H7 (cell line): ENCODE results near the gene CLEC16A. TPM values are rescaled to one million over a fixed set of nuclear protein-coding genes. Genes with fewer than 3 reads are reported as not detected.
A peak's percentile ranks its signal among the peaks of the same experiment; 100 is the strongest.

Experiments
- DNase-seq: peaks from one replicate; pipeline ENCODE4 v3.0.0; 2012
- H3K27me3 ChIP-seq: 2 replicates; pipeline ENCODE4 v1.6.0; 2011; ENCODE audit warnings: mild to moderate bottlenecking, low read length; ENCODE audit not compliant: control insufficient read depth, insufficient read depth
- H3K36me3 ChIP-seq: replicated peaks from 2 replicates; pipeline ENCODE4 v1.5.1; 2011; ENCODE audit warnings: low read length; ENCODE audit not compliant: control insufficient read depth, insufficient read depth
- H3K4me3 ChIP-seq: 2 replicates; pipeline ENCODE4 v1.5.1; 2011; ENCODE audit warnings: low read depth, mild to moderate bottlenecking, control low read depth, low read length, moderate library complexity; ENCODE audit not compliant: insufficient read depth
- total RNA-seq: library from RNA; depleted of rRNA; stranded (reverse); fragments of >200 nt; shearing (Covaris generic); gene quantifications from 2 replicates; pipeline ENCODE4 v1.2.3, GENCODE V29; 2014

CLEC16A gene
- total RNA-seq, 1 experiment from 2014 or later: 12.0 TPM

DNA sequence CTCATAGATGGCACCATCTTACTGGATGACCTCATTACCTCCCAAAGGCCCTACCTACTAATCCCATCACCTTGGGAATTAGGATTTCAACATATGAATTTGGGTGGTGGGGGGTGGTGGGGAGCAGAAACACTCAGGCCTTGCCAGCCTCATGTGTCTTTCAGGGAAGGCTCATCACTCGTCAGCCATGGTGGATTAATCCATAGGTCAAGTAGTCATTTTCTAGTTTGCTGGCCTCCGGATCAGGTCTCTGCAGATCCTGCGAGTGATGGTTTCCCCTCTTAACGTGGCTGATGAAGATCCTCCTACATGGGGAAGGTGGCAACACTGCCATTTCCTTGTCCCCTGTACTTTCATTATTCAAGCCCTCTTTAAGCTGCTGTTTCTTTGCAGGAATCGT lies 101.1 kb downstream of the CLEC16A start:
- H3K27me3 ChIP-seq: no peaks in the 10 kb centered on the region
- no peaks in the 10 kb centered on the region; the same call in 1 of the 2 replicates for H3K36me3 ChIP-seq
- DNase-seq: no peak
- no peak overlapping the region for H3K4me3 ChIP-seq

GRCh38 chr16:11045846-11046245 lies 101.5 kb downstream of the CLEC16A start:
- Histone ChIP-seq H3K27me3 (no peaks in the 10 kb centered on the region), H3K4me3 (no peak overlapping the region), H3K36me3 (no peaks in the 10 kb centered on the region; the same call in 1 of the 2 replicates)
- DNase-seq: no peak

DNA sequence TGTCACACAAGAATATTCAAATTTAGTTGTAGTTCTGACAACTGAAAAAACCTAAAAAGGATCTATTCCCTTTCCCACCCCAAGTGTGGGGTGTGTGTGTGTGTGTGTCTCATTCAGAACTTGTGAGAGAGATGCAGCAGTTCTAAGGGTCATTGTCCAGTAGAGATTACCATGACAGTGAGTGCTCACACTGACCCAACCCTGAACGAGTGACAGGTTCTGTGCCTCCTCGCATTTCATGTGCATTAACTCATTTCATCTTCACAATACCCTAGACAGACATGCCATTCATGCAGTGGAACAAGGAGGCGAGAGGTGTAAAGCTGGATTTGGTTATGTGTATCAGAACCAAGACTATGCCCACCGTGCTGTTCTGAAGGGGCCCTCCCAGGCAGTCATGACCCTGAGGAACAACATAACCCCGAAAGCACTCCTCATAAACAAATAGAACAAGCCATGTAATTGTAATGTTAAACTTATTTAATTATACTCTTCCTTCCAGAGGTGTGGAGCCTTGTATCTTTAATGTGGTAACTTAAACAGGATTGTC lies 102.1 kb downstream of the CLEC16A start:
- Histone ChIP-seq H3K27me3 (no peaks in the 10 kb centered on the region), H3K36me3 (no peaks in the 10 kb centered on the region; the same call in 1 of the 2 replicates), H3K4me3 (no peak overlapping the region)
- no peak for DNase-seq

DNA sequence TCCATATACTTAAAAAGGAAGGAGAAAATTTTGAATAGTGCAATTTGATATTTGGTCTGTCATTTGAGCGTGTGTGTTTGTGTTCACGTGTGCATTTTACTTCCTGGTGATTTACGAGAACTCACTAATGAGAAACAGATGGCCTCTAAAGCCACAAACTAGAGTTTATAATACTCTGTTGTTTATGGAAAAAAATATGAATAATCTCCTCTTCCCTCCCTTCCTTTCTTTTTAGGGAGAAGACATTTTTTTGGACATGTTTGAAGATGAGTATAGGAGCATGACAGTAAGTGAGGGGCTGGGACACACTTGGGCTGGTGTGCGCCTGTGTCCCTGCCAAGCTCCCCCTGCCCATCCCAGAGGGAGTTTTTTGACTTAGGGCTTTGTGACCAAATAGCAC lies 102.7 kb downstream of the CLEC16A start:
- DNase-seq: no peak
- H3K4me3 ChIP-seq: no peak overlapping the region
- no peaks in the 10 kb centered on the region for H3K27me3 ChIP-seq
- no peaks in the 10 kb centered on the region; the same call in 1 of the 2 replicates for H3K36me3 ChIP-seq

GRCh38 chr16:11047939-11048800 lies 103.8 kb downstream of the CLEC16A start:
- H3K36me3 ChIP-seq: no peaks in the 10 kb centered on the region; the same call in 1 of the 2 replicates
- no peaks in the 10 kb centered on the region for H3K27me3 ChIP-seq
- no peak overlapping the region for H3K4me3 ChIP-seq
- DNase-seq: no peak

- no peak overlapping the region for H3K4me3 ChIP-seq
- H3K27me3 ChIP-seq: no peaks in the 10 kb centered on the region
- H3K36me3 ChIP-seq: no peaks in the 10 kb centered on the region; the same call in 1 of the 2 replicates
- no peak for DNase-seq
Measured at GRCh38 chr16:11049396-11050059, 105.2 kb downstream of the CLEC16A start.

GRCh38 chr16:11050536-11050935 lies 106.2 kb downstream of the CLEC16A start:
- no peaks in the 10 kb centered on the region; the same call in 1 of the 2 replicates for H3K36me3 ChIP-seq
- H3K27me3 ChIP-seq: no peaks in the 10 kb centered on the region
- DNase-seq: no peak
- no peak overlapping the region for H3K4me3 ChIP-seq

DNA sequence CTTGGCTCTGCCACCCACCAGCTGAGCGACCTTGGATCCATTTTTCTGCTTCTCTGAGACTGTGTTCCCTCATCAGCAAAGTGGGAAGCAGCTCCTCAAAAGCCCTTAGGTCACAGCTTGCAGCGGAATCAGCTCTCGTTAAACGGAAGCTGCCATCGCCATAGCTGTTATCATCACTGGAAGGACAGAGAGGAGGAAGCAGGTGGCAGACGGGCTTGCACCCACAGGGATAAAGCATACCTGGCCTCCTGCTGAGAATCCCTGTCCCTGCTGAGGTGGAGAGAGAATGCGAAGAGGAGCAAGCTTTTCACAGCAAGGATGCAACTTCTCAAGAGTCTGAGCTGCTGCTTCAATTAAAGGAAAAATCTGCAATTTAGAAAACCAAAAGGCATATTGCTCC lies 106.6 kb downstream of the CLEC16A start:
- no peaks in the 10 kb centered on the region for H3K27me3 ChIP-seq
- H3K36me3 ChIP-seq: no peaks in the 10 kb centered on the region; the same call in 1 of the 2 replicates
- no peak overlapping the region for H3K4me3 ChIP-seq
- peak; percentile 58 for DNase-seq

- Histone ChIP-seq H3K4me3 (no peak overlapping the region), H3K36me3 (no peaks in the 10 kb centered on the region; the same call in 1 of the 2 replicates), H3K27me3 (no peaks in the 10 kb centered on the region)
- no peak for DNase-seq
Measured at GRCh38 chr16:11051430-11051829, 107.1 kb downstream of the CLEC16A start.

DNA sequence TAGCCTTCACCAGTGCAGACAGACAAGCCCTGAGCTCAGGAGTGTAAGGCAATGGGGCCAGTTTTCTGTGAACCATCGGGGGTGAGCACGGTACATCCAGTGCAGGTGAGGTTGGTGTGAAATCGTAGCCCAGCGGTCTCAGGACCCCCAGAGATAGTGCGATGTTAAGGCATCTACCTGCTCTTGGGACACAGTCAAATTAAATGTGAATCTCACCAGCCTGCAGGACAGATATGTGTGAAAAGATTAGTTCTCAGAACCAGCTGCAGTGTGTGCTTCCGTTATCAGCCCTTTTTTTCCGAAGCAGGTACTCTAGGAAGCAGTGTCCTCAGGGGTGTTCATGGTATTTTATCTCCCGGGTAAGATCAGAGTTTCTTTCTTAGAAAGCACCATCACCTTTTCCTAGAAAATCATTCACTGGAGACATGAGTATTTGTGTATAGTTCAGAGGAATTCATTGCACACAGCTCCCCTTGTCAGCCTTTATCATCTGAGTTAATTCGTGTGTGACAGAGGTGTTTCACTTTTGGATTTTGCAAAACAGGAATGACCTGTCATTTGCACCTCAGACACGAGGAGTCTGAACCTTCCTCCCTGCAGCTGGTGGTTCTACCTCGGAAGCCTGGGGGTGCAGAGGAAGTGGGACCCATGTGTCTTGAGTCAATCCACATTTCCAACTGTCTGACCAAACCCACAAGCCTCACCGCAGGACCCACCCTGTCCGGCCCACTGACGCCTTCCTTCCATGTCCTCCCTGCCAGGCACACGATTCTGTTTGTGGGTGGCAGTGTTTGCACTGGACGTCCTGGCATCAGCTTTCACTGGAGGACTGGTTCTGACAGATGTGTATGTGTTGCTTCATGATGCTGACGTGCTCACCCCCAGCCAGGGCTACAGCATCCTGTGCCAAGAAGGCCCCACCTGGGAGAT lies 107.8 kb downstream of the CLEC16A start:
- H3K27me3 ChIP-seq: no peaks in the 10 kb centered on the region
- no peaks in the 10 kb centered on the region; the same call in 1 of the 2 replicates for H3K36me3 ChIP-seq
- no peak for DNase-seq
- H3K4me3 ChIP-seq: no peak overlapping the region

- H3K27me3 ChIP-seq: no peaks in the 10 kb centered on the region
- no peaks in the 10 kb centered on the region for H3K36me3 ChIP-seq
- H3K4me3 ChIP-seq: no peak overlapping the region
- no peak for DNase-seq
Measured at GRCh38 chr16:11053916-11054460, 109.6 kb downstream of the CLEC16A start.

DNA sequence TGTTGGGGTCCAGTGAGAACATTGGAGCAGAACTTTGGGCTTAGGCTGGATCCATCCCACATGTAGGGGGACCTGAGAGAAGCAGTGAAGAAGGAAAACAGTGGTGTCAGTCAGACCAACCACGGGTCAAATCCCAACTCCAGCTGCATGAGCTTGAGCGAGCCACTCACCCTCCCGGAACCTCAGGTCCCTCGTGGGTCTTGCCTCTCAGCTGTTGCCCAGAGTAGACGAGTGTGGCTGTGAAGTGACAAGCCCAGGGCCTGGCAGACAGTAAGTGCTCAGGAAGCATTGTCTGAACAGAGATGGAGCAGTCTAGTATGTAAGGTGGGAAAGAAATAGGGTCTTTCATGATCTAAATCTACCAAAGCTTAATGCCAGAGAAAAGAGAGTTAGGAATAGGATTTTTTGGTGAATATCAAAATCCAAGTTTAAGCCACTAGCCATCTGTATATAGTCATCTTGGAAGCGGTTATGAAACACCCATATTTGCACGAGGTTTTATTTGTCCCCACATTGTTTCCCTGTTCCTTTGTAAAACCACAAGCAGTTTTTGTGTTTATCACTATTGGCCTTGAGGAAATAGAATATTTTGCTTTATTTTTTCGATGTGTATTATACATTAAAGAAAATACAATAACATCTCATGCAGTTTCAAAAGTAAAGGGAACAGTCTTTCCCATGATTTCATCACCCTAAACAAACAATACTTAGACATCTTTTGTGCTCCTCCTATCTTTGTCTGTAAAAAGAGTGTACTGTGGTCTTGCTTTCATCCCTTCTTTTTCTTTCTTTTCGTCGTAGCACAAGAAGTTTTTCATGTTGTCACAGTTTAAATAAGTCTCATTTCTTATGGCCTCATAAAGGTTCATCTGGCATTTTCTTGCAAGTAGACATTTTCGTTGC lies 112.0 kb downstream of the CLEC16A start:
- no peaks in the 10 kb centered on the region for H3K27me3 ChIP-seq
- H3K4me3 ChIP-seq: no peak overlapping the region
- H3K36me3 ChIP-seq: 0 out of 2 replicates have a peak, but pooled peaks cover under 1% of the 10 kb centered on the region
- no peak for DNase-seq
